Right forelimb (tissue), 1 donor: Measurements from ENCODE around the gene SLC25A25.
"Not testable (repeated sequence)": the region's sequence is repeated elsewhere in the genome, so short reads cannot be mapped to it uniquely, and the experiment has no call there.

ENCODE experiments used
- DNase-seq: peaks from one replicate; pipeline ENCODE4 v3.0.0-alpha.2; 2018

Gene SLC25A25

GRCh38 chr9:128053560-128053959 lies 14.5 kb upstream of the SLC25A25 start:
- DNase-seq: no peak

- DNase-seq: no peak
These were observed 13.9 kb upstream of the SLC25A25 start for GRCh38 chr9:128054087-128054486.

- DNase-seq: no peak
These were observed 12.5 kb upstream of the SLC25A25 start for GRCh38 chr9:128055344-128056040.

- DNase-seq: no peak
These were observed 11.9 kb upstream of the SLC25A25 start for GRCh38 chr9:128056086-128056485.

- DNase-seq: no peak
These were observed 10.9 kb upstream of the SLC25A25 start for GRCh38 chr9:128056887-128057723.

- DNase-seq: no peak
These were observed 10.2 kb upstream of the SLC25A25 start for GRCh38 chr9:128057724-128058409.

- no peak for DNase-seq
These were observed 8.6 kb upstream of the SLC25A25 start for GRCh38 chr9:128059365-128059983.

- no peak for DNase-seq
These were observed 6.6 kb upstream of the SLC25A25 start for GRCh38 chr9:128061275-128061960.

GRCh38 chr9:128062279-128062678 lies 5.8 kb upstream of the SLC25A25 start:
- no peak for DNase-seq

- no peak for DNase-seq
These were observed 4.9 kb upstream of the SLC25A25 start for GRCh38 chr9:128062846-128063831.

- DNase-seq: no peak
These were observed 1.9 kb upstream of the SLC25A25 start for GRCh38 chr9:128065907-128066712.

GRCh38 chr9:128066713-128067644 lies 1.1 kb upstream of the SLC25A25 start, which contains the start of gene NAIF1:
Gene NAIF1 (minus strand): TSS chr9:128067320. CDS start chr9:128067101, 219 bp downstream.
- DNase-seq: peak; percentile 97

GRCh38 chr9:128068386-128069205 lies 564 bp downstream of the SLC25A25 start:
- no peak for DNase-seq

GRCh38 chr9:128070874-128071273 lies 2.8 kb downstream of the SLC25A25 start:
- no peak for DNase-seq

- not testable (repeated sequence) for DNase-seq
These were observed 3.4 kb downstream of the SLC25A25 start for GRCh38 chr9:128071475-128071874.

GRCh38 chr9:128072144-128073021 lies 4.4 kb downstream of the SLC25A25 start:
- DNase-seq: peak; percentile 73
